K562 treated with DMSO at 1 percent for 4 hours (cell line): ENCODE data around the gene GNRH2. TPM values are rescaled to one million over a fixed set of nuclear protein-coding genes. Genes with fewer than 3 reads are reported as not detected.

Source experiments
- total RNA-seq: library from RNA; unstranded; fragments of 300-600 nt; gene quantifications from 2 replicates; pipeline ENCODE4 v1.2.3, GENCODE V29; 2022; ENCODE audit not compliant: insufficient read depth

Gene GNRH2, protein sequence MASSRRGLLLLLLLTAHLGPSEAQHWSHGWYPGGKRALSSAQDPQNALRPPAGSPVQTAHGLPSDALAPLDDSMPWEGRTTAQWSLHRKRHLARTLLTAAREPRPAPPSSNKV
- total RNA-seq: not detected in 2 replicates

GRCh38 chr20:3043322-3043721 is at the start of gene GNRH2:
Gene GNRH2, plus strand, starts transcription at chr20:3043622. Its CDS starts 793 bp downstream, at chr20:3044415.

DNA sequence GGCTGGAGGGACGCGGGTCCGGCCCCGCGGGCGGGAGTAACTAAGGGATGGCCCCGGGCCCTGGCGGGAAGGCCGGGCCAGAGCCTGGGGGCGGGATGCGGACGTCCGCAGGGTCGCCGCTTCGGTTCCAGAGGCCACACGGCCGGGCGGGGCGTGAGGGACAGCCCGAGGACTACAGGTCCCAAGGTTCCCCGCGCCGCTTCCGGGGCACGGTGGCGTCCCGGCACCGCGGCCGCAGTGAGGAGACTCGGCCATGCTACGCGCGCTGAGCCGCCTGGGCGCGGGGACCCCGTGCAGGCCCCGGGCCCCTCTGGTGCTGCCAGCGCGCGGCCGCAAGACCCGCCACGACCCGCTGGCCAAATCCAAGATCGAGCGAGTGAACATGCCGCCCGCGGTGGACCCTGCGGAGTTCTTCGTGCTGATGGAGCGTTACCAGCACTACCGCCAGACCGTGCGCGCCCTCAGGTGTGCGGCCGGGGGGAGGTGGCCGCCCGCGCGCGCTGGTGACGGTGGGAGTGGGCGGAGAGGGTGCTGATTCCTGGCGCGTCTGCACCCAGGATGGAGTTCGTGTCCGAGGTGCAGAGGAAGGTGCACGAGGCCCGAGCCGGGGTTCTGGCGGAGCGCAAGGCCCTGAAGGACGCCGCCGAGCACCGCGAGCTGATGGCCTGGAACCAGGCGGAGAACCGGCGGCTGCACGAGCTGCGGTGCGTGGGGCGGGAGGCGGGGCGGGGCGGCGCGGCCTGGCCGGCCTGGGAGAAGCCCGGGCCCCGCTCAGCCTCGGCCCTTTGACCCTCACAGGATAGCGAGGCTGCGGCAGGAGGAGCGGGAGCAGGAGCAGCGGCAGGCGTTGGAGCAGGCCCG is 2.6 kb downstream of the GNRH2 start, which contains the start of gene MRPS26:
MRPS26 (plus strand) TSS at position 237 of the 861 bp plus-strand sequence; CDS start at position 254, 17 bp downstream.

GRCh38 chr20:3071610-3072529 is 28.4 kb downstream of the GNRH2 start, which contains the start of gene OXT:
Gene OXT, plus strand, starts transcription at chr20:3071620. Its CDS starts 36 bp downstream, at chr20:3071656.

GRCh38 chr20:3084283-3084985 is 41.0 kb downstream of the GNRH2 start, which contains the start of gene AVP:
Gene AVP, minus strand, starts transcription at chr20:3084724. Its CDS starts 50 bp downstream, at chr20:3084674.

Other genes starting within 250 kb of the GNRH2 start
- 0.67 and 1.1 TPM in 2 replicates for gene CPXM1, start 243.0 kb upstream of the GNRH2 start, total RNA-seq
- gene C20orf141, start 228.6 kb upstream of the GNRH2 start, total RNA-seq: not detected in 2 replicates
- not detected in 2 replicates for gene TMEM239, start 227.3 kb upstream of the GNRH2 start, total RNA-seq
- 13.7 and 18.5 TPM in 2 replicates for gene PCED1A, start 203.0 kb upstream of the GNRH2 start, total RNA-seq
- 17.3 and 30.6 TPM in 2 replicates for gene VPS16, start 202.9 kb upstream of the GNRH2 start, total RNA-seq
- gene PTPRA, start 170.1 kb upstream of the GNRH2 start, total RNA-seq: 19.1 and 24.7 TPM in 2 replicates
- gene MRPS26, start 2.4 kb downstream of the GNRH2 start, total RNA-seq: 26.8 and 31.2 TPM in 2 replicates
- not detected in 2 replicates for gene OXT, start 28.0 kb downstream of the GNRH2 start, total RNA-seq
- not detected in 2 replicates for gene AVP, start 41.1 kb downstream of the GNRH2 start, total RNA-seq
- 12.9 and 19.2 TPM in 2 replicates for gene FASTKD5, start 116.2 kb downstream of the GNRH2 start, total RNA-seq
- gene UBOX5, start 116.2 kb downstream of the GNRH2 start, total RNA-seq: 3.0 and 3.7 TPM in 2 replicates
- 2.2 and 2.4 TPM in 2 replicates for gene LZTS3, start 129.9 kb downstream of the GNRH2 start, total RNA-seq
- 28.3 and 29.0 TPM in 2 replicates for gene DDRGK1, start 161.1 kb downstream of the GNRH2 start, total RNA-seq
- gene ITPA, start 165.9 kb downstream of the GNRH2 start, total RNA-seq: 38.6 and 52.7 TPM in 2 replicates
- 0.46 TPM in 1 of 2 replicates, not detected in the other for gene SLC4A11, start 195.6 kb downstream of the GNRH2 start, total RNA-seq